Tibial artery (tissue), 4 donors: ENCODE data around the gene AP2S1.
"Not testable (repeated sequence)": the region's sequence is repeated elsewhere in the genome, so short reads cannot be mapped to it uniquely, and the experiment has no call there.

Experiments
- DNase-seq, 2 donors: peaks; one replicate each; pipeline ENCODE4 v3.0.0-alpha.2; 2019
- H3K27ac ChIP-seq, 2 donors: fragments of 200-600 bp; sonication (generic) in 1 of 2; 1 replicate in 1 of 2; 2 replicates in 1 of 2; pipeline ENCODE4 v1.5.1; 2018 to 2019; ENCODE audit warnings: mild to moderate bottlenecking in 1 of 2
- H3K27me3 ChIP-seq, 2 donors: fragments of 200-600 bp; sonication (generic) in 1 of 2; one replicate each; pipeline versions ENCODE4 v1.5.1 to v1.6.0; 2016 to 2019
- H3K36me3 ChIP-seq, 3 donors: fragments of 200-600 bp; sonication (generic) in 2 of 3; one replicate each; pipeline ENCODE4 v1.5.1; 2016 to 2019; ENCODE audit warnings: mild to moderate bottlenecking in 2 of 3
- H3K4me1 ChIP-seq, 4 donors: fragments of 200-600 bp; sonication (generic) in 2 of 4; 1 replicate in 3 of 4; 2 replicates in 1 of 4; pipeline ENCODE4 v1.5.1; 2016 to 2019
- H3K4me3 ChIP-seq, 2 donors: fragments of 200-600 bp; sonication (generic) in 1 of 2; 1 replicate in 1 of 2; 2 replicates in 1 of 2; pipeline ENCODE4 v1.5.1; 2018 to 2019; ENCODE audit warnings: mild to moderate bottlenecking in 2 of 2
- H3K9me3 ChIP-seq, 3 donors: fragments of 200-600 bp; sonication (generic) in 1 of 3; one replicate each; pipeline ENCODE4 v1.5.1; 2016 to 2019
- CTCF ChIP-seq, 2 experiments: fragments of 200-600 bp in 1 of 2; fragments of 450-650 bp in 1 of 2; IDR thresholded peaks; one replicate each; pipeline ENCODE4 v1.5.1; 2017 to 2019; ENCODE audit warnings: antibody characterized with exemption in 2 of 2, mild to moderate bottlenecking in 1 of 2, moderate library complexity in 1 of 2
- intact Hi-C: fragments of 100-400 bp; cut with DNase I; formaldehyde crosslinking; loops from one replicate; pipeline ENCODE4 v1.15.0; 2023; ENCODE audit warnings: low total_unique reads

AP2S1 gene

DNA sequence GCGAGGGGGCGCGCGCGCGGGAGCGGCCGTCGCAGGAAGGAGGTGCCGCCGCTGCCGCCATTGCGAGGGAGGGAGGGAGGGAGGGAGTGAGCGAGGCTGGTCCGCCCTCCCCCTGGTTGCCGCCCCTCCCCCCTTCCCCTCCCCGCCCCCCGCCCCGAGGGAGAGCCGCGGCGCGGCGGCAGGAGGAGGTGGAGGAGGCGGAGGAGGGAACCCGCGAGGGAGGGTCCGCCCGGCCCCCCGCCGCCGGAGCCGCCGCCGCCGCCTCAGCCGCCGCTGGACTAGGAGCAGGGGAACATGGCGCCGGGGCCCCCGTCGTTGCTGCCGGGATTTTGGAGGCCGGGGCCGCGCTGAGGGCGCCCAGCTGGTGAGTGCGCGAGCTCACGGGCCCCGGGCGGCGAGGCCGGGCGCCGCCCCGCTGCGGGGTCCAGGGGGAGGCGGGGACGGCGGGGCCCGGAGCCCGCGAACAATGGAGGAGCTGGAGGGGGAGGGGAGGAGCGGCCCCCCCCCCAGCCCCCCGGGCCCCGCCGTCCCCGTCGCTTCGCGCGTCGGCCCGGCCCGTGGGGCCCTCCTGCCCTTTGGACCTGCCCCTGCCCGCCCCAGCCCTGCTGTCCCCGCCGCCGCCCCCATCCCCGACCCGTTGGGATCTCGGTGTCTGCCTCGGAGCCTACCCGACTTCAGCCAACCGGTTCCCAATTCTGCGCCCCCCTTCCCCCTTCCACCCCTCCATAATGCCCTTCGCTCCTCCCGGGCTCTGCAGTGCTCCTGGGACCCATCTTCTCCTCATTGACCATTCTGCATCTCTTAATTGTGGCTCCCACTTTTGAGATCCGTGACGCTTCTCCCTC, 10.4 kb upstream of the AP2S1 start, which contains the start of gene ARHGAP35:
ARHGAP35 (plus strand) TSS at position 152 of the 845 bp plus-strand sequence. CDS start 57,679 bp downstream, outside the sequence.
- peak in 1 of 2 donors; percentile 47 for DNase-seq
- Histone ChIP-seq H3K27me3 (no peaks in the 10 kb centered on the region), H3K36me3 (no peaks in the 10 kb centered on the region), H3K27ac (peak within 1 kb of the TSS; percentile 94 to 99), H3K9me3 (no peaks in the 10 kb centered on the region), H3K4me1 (peaks cover 0 to 61% (median 40%) of the 10 kb centered on the region in 4 donors), H3K4me3 (peak within 1 kb of the TSS; percentile 88 to 93)
- no peak for TF ChIP-seq CTCF (IDR thresholded peaks at IDR 0.05)
- intact Hi-C loops: loop anchor here (10.0 kb wide), 1 partner anchor 84 kb away; no protein-coding TSS in a partner anchor

GRCh38 chr19:46860125-46860845, 9.6 kb upstream of the AP2S1 start:
- Histone ChIP-seq H3K27ac (peak overlapping the region; percentile 94 to 99), H3K27me3 (no peaks in the 10 kb centered on the region), H3K4me3 (peak overlapping the region; percentile 88 to 93), H3K36me3 (no peaks in the 10 kb centered on the region), H3K9me3 (no peaks in the 10 kb centered on the region), H3K4me1 (peaks cover 0 to 59% (median 41%) of the 10 kb centered on the region in 4 donors)
- peak; percentile 97 to 100 for DNase-seq
- no peak for TF ChIP-seq CTCF (IDR thresholded peaks at IDR 0.05)
- intact Hi-C loops: loop anchor here (10.0 kb wide), 1 partner anchor 85 kb away; no protein-coding TSS in a partner anchor

GRCh38 chr19:46859637-46860124, 9.0 kb upstream of the AP2S1 start:
- Histone ChIP-seq H3K9me3 (no peaks in the 10 kb centered on the region), H3K4me3 (peak overlapping the region; percentile 88 to 93), H3K36me3 (no peaks in the 10 kb centered on the region), H3K4me1 (peaks cover 0 to 54% (median 36%) of the 10 kb centered on the region in 4 donors), H3K27ac (peak overlapping the region; percentile 94 to 99), H3K27me3 (no peaks in the 10 kb centered on the region)
- intact Hi-C loops: loop anchor here (10.0 kb wide), 1 partner anchor 85 kb away; no protein-coding TSS in a partner anchor
- DNase-seq: peak; percentile 77 to 84
- TF ChIP-seq CTCF (IDR thresholded peaks at IDR 0.05): no peak

DNA sequence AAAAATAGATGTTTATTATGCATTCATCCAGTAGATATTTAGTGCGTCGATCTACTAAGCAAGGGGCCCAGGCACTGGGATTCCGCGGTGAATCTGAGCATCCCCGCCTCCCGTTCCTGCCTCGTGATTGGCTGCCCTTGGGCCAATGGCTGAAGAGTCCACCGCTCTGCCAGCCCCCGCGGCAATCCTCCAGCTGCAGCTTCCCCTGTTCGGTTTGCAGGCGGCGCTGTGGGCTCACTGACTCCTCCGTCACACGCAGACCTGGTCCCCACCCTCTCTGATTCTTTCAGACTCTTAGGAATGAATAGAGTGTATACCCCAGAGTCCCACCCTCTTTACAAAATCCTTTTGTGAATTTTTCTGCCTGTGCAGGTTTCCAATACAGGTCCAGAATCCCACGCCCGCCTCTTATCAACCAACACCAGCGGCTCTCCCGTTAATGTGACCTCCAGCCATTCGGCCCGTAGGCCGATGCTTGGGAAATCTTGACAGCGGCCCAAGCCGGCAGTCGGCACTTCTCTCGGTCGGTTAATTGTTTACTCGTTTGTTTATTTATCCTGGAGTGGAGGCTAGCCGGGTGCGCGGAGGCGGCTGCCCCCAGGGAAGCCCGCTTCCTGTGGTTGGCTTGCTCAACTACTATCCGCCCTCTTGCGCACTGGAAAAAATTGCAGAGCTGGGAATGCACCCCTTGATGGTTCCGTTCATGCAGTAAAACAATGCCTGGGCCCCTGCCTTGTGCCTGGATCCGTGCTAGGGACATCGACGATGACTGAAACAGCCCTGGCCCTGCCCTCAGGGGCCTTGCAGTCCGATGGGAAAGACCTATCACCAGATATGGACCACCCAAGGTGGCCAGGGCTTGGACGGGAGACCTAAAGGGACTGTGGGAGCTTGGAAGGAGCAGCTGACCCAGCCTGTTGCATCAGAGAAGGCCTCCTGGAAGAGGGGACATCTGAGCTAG, 5.7 kb upstream of the AP2S1 start:
- DNase-seq: peak; percentile 98 to 99
- Histone ChIP-seq H3K27ac (peak overlapping the region; percentile 79 to 89), H3K36me3 (no peaks in the 10 kb centered on the region), H3K9me3 (no peaks in the 10 kb centered on the region), H3K4me1 (peaks cover 0 to 23% (median 16%) of the 10 kb centered on the region in 4 donors), H3K4me3 (peak overlapping the region; percentile 51 to 57), H3K27me3 (no peaks in the 10 kb centered on the region)
- TF ChIP-seq CTCF (IDR thresholded peaks at IDR 0.05): peak; percentile 61 to 66
- intact Hi-C loops: loop anchor here (2.0 kb wide), 1 partner anchor 134 kb away; no protein-coding TSS in a partner anchor

- H3K27me3 ChIP-seq, H3K4me3 ChIP-seq, H3K9me3 ChIP-seq, H3K36me3 ChIP-seq, intact Hi-C loops, H3K27ac ChIP-seq: not testable (repeated sequence)
- DNase-seq: peak in 1 of 2 donors; percentile 47
- H3K4me1 ChIP-seq: peaks cover 0 to 27% (median 19%) of the 10 kb centered on the region in 4 donors
Measured at GRCh38 chr19:46854698-46855097, 4.1 kb upstream of the AP2S1 start.
